ENCODE measurements around the gene GAMT. TPM values are rescaled to one million over a fixed set of nuclear protein-coding genes. Genes with fewer than 3 reads are reported as not detected.
A peak's percentile ranks its signal among the peaks of the same experiment; 100 is the strongest.

GAMT gene
- total and polyA plus RNA-seq, 2 of the 13 experiments (the other 11 are each of a cell fraction or from before 2014, with no cell fraction given), result 115 to 124 TPM

DNA sequence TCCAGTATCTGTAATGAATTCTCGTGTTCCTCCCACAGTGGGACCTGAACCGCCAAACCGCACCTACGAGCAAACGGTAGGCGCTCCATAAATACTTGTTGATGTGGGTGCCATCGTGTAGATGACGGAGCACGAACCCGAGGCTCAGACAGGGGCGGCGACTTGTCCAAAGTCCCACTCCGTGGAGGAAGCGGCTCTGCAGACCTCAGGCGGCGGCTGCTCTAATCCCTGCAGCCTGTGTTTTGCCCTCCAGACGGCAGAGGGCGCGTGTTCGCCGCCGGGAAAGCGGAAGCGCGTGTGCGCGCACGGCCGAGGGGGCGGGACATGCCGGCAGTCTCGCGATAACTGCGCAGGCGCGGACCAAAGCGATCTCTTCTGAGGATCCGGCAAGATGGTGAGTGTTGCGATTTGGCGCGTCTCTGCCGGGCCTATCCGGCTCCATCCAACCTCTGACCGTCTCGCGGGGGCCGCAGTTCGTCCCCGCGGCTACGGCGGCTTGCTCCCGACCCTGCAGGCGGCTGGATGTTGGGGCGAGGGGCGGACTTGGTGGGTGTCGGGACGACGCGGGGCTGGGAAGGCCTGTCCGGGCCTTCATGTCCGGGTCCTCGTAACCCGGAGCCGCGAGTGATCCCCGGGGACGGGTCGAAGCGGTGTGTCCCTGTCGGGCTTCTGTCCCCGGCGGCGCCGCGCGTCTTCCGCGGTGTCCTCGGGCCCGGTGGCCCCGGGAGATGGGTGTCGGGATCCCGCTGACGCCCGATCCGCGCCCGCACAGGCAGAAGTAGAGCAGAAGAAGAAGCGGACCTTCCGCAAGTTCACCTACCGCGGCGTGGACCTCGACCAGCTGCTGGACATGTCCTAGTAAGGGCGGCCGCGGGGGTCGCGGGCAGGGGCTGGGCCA lies 36.9 kb upstream of the GAMT start, which contains the start of gene RPS15 (continued):
- TF ChIP-seq SOX6 (IDR thresholded peaks at IDR 0.05), result no peak
- peak; percentile 87 for TF ChIP-seq SOX6 (CRISPR knock-in tag; IDR thresholded peaks at IDR 0.05)
- peak; percentile 84; the same call in 1 of the 2 replicates for TF ChIP-seq PAX8 (CRISPR knock-in tag; IDR thresholded peaks at IDR 0.05; ENCODE audit: borderline replicate concordance)
- no peak for TF ChIP-seq RORA (CRISPR knock-in tag; IDR thresholded peaks at IDR 0.05)
- TF ChIP-seq ZNF235 (CRISPR knock-in tag; IDR thresholded peaks at IDR 0.05; ENCODE audit: borderline replicate concordance), result peak; percentile 98
- TF ChIP-seq ZNF343 (CRISPR knock-in tag; IDR thresholded peaks at IDR 0.05), result peak; percentile 53; the same call in 1 of the 2 replicates
- peak; percentile 68; the same call in 1 of the 2 replicates for TF ChIP-seq SIN3A (IDR thresholded peaks at IDR 0.05; ENCODE audit: borderline replicate concordance, low read depth, low read length)
- peak; percentile 81 for TF ChIP-seq JUND (CRISPR knock-in tag; IDR thresholded peaks at IDR 0.05)
- TF ChIP-seq, protein P1, sequence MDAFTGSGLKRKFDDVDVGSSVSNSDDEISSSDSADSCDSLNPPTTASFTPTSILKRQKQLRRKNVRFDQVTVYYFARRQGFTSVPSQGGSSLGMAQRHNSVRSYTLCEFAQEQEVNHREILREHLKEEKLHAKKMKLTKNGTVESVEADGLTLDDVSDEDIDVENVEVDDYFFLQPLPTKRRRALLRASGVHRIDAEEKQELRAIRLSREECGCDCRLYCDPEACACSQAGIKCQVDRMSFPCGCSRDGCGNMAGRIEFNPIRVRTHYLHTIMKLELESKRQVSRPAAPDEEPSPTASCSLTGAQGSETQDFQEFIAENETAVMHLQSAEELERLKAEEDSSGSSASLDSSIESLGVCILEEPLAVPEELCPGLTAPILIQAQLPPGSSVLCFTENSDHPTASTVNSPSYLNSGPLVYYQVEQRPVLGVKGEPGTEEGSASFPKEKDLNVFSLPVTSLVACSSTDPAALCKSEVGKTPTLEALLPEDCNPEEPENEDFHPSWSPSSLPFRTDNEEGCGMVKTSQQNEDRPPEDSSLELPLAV (CRISPR knock-in tag; conservative IDR thresholded peaks at IDR 0.05; ENCODE audit: low read depth), result peak; percentile 69; the same call in 1 of the 2 replicates
- TF ChIP-seq, protein P2, sequence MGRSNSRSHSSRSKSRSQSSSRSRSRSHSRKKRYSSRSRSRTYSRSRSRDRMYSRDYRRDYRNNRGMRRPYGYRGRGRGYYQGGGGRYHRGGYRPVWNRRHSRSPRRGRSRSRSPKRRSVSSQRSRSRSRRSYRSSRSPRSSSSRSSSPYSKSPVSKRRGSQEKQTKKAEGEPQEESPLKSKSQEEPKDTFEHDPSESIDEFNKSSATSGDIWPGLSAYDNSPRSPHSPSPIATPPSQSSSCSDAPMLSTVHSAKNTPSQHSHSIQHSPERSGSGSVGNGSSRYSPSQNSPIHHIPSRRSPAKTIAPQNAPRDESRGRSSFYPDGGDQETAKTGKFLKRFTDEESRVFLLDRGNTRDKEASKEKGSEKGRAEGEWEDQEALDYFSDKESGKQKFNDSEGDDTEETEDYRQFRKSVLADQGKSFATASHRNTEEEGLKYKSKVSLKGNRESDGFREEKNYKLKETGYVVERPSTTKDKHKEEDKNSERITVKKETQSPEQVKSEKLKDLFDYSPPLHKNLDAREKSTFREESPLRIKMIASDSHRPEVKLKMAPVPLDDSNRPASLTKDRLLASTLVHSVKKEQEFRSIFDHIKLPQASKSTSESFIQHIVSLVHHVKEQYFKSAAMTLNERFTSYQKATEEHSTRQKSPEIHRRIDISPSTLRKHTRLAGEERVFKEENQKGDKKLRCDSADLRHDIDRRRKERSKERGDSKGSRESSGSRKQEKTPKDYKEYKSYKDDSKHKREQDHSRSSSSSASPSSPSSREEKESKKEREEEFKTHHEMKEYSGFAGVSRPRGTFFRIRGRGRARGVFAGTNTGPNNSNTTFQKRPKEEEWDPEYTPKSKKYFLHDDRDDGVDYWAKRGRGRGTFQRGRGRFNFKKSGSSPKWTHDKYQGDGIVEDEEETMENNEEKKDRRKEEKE (IDR thresholded peaks at IDR 0.05), result no peak
- TF ChIP-seq KAT2B (IDR thresholded peaks at IDR 0.05; ENCODE audit: borderline replicate concordance, low read depth, low read length), result no peak
- TF ChIP-seq ZNF501 (CRISPR knock-in tag; IDR thresholded peaks at IDR 0.05), result peak; percentile 96
- no peak; the same call in 1 of the 2 replicates for TF ChIP-seq NR2F6 (IDR thresholded peaks at IDR 0.05)
- peak; percentile 90 for TF ChIP-seq NR2F6 (CRISPR knock-in tag; IDR thresholded peaks at IDR 0.05)
- TF ChIP-seq CCAR2 (optimal IDR thresholded peaks at IDR 0.05; ENCODE audit: low read depth, low read length), result no peak
- TF ChIP-seq, protein P3, sequence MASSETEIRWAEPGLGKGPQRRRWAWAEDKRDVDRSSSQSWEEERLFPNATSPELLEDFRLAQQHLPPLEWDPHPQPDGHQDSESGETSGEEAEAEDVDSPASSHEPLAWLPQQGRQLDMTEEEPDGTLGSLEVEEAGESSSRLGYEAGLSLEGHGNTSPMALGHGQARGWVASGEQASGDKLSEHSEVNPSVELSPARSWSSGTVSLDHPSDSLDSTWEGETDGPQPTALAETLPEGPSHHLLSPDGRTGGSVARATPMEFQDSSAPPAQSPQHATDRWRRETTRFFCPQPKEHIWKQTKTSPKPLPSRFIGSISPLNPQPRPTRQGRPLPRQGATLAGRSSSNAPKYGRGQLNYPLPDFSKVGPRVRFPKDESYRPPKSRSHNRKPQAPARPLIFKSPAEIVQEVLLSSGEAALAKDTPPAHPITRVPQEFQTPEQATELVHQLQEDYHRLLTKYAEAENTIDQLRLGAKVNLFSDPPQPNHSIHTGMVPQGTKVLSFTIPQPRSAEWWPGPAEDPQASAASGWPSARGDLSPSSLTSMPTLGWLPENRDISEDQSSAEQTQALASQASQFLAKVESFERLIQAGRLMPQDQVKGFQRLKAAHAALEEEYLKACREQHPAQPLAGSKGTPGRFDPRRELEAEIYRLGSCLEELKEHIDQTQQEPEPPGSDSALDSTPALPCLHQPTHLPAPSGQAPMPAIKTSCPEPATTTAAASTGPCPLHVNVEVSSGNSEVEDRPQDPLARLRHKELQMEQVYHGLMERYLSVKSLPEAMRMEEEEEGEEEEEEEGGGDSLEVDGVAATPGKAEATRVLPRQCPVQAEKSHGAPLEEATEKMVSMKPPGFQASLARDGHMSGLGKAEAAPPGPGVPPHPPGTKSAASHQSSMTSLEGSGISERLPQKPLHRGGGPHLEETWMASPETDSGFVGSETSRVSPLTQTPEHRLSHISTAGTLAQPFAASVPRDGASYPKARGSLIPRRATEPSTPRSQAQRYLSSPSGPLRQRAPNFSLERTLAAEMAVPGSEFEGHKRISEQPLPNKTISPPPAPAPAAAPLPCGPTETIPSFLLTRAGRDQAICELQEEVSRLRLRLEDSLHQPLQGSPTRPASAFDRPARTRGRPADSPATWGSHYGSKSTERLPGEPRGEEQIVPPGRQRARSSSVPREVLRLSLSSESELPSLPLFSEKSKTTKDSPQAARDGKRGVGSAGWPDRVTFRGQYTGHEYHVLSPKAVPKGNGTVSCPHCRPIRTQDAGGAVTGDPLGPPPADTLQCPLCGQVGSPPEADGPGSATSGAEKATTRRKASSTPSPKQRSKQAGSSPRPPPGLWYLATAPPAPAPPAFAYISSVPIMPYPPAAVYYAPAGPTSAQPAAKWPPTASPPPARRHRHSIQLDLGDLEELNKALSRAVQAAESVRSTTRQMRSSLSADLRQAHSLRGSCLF (CRISPR knock-in tag; IDR thresholded peaks at IDR 0.05; ENCODE audit: borderline replicate concordance), result no peak
- TF ChIP-seq ZNF224 (CRISPR knock-in tag; IDR thresholded peaks at IDR 0.05), result peak; percentile 97

All from HepG2 (cell line).